HUES48 (cell line): ENCODE results near the gene POU2F1.
"Not testable (repeated sequence)": the region's sequence is repeated elsewhere in the genome, so short reads cannot be mapped to it uniquely, and the experiment has no call there.

Experiments used
- H3K27ac ChIP-seq: one replicate; pipeline ENCODE4 v1.7.0; 2013; ENCODE audit warnings: low read depth, low read length, inconsistent platforms
- H3K27me3 ChIP-seq: 2 replicates; pipeline ENCODE4 v1.6.1; 2013; ENCODE audit warnings: mild to moderate bottlenecking, low read length; ENCODE audit not compliant: control insufficient read depth, insufficient read depth
- H3K36me3 ChIP-seq: 2 replicates; pipeline ENCODE4 v1.6.1; 2013; ENCODE audit warnings: low read length; ENCODE audit not compliant: control insufficient read depth, insufficient read depth
- H3K4me1 ChIP-seq: 2 replicates; pipeline ENCODE4 v1.6.1; 2013; ENCODE audit warnings: mild to moderate bottlenecking, low read length; ENCODE audit not compliant: control insufficient read depth, insufficient read depth
- H3K4me3 ChIP-seq: 2 replicates; pipeline ENCODE4 v1.5.1; 2013; ENCODE audit warnings: mild to moderate bottlenecking, low read depth, low read length
- H3K9ac ChIP-seq: 2 replicates; pipeline ENCODE4 v1.6.1; 2013; ENCODE audit warnings: mild to moderate bottlenecking, low read depth, low read length, moderate library complexity
- H3K9me3 ChIP-seq: 2 replicates; pipeline ENCODE4 v1.6.1; 2013; ENCODE audit warnings: low read length; ENCODE audit not compliant: control insufficient read depth, insufficient read depth

Gene POU2F1

GRCh38 chr1:167233373-167233772 lies 12.7 kb downstream of the POU2F1 start:
- no peak overlapping the region for H3K9ac ChIP-seq
- H3K27ac ChIP-seq: no peak overlapping the region
- no peaks in the 10 kb centered on the region for H3K9me3 ChIP-seq
- H3K27me3 ChIP-seq: no peaks in the 10 kb centered on the region
- no peak overlapping the region for H3K4me3 ChIP-seq
- no peaks in the 10 kb centered on the region for H3K36me3 ChIP-seq
- H3K4me1 ChIP-seq: peaks cover 66% of the 10 kb centered on the region

DNA sequence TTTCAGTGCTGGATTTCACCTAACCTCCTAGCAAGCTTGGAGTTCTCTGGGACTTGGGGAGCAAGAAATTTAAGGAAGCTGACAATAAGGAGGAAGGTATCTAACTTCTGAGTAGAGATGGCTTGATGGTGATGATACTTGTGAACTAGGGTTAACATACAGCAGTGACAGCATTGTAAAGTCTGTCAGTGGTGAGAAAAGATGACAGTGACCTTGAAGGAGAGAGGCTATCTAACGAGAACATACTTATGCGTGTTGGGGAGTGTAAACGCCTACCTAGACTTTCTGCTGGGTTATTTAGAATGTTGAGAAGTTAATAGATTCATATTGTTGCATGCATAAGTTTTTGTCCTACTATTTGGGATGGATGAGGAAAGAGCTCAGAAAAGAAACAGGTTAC lies 16.3 kb downstream of the POU2F1 start:
- peaks cover 31% of the 10 kb centered on the region for H3K4me1 ChIP-seq
- no peak overlapping the region for H3K27ac ChIP-seq
- H3K27me3 ChIP-seq: no peaks in the 10 kb centered on the region
- no peak overlapping the region for H3K9ac ChIP-seq
- no peak overlapping the region for H3K4me3 ChIP-seq
- no peaks in the 10 kb centered on the region for H3K9me3 ChIP-seq
- H3K36me3 ChIP-seq: no peaks in the 10 kb centered on the region

DNA sequence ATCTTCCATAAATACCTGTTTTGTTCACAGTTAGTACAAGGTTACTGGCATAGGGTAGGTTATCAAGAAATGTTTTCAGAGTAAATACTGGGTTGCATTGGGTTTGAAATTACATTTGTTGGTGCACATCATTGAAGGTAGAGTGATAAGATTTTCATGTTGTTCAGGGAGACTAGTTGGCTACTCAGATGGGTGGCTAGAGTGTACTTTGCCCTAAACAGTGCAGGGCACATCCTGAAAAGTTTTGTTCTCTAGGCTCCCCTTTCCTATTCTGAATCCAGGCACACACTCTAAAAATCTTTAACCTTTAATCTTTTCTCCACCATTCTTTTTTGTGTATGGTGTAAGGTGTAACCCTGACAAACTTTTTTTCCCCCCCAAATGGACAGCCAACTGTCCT lies 18.0 kb downstream of the POU2F1 start:
- no peaks in the 10 kb centered on the region for H3K9me3 ChIP-seq

GRCh38 chr1:167239257-167239656 lies 18.6 kb downstream of the POU2F1 start:
- Histone ChIP-seq H3K4me1 (peaks cover 18% of the 10 kb centered on the region), H3K27ac (no peak overlapping the region), H3K9ac (no peak overlapping the region), H3K4me3 (no peak overlapping the region), H3K9me3 (no peaks in the 10 kb centered on the region), H3K36me3 (peaks cover 3% of the 10 kb centered on the region; the same call in 1 of the 2 replicates), H3K27me3 (no peaks in the 10 kb centered on the region)

More for the DNA sequence above, 18.0 kb downstream of the POU2F1 start:
- no peaks in the 10 kb centered on the region for H3K27me3 ChIP-seq
- peaks cover 23% of the 10 kb centered on the region for H3K4me1 ChIP-seq
- no peak overlapping the region for H3K4me3 ChIP-seq
- H3K9ac ChIP-seq: no peak overlapping the region
- no peaks in the 10 kb centered on the region for H3K36me3 ChIP-seq
- H3K27ac ChIP-seq: no peak overlapping the region

- Histone ChIP-seq H3K36me3 (peaks cover 7% of the 10 kb centered on the region; the same call in 1 of the 2 replicates), H3K27me3 (no peaks in the 10 kb centered on the region), H3K9me3 (no peaks in the 10 kb centered on the region), H3K4me3 (no peak overlapping the region), H3K9ac (no peak overlapping the region), H3K27ac (no peak overlapping the region), H3K4me1 (peaks cover 5% of the 10 kb centered on the region; the same call in 1 of the 2 replicates)
Measured at GRCh38 chr1:167244244-167244643, 23.6 kb downstream of the POU2F1 start.

- not testable (repeated sequence) for H3K27me3 ChIP-seq, H3K9me3 ChIP-seq, H3K27ac ChIP-seq, H3K4me1 ChIP-seq, H3K9ac ChIP-seq, H3K4me3 ChIP-seq, H3K36me3 ChIP-seq
Measured at GRCh38 chr1:167245168-167245567, 24.5 kb downstream of the POU2F1 start.

DNA sequence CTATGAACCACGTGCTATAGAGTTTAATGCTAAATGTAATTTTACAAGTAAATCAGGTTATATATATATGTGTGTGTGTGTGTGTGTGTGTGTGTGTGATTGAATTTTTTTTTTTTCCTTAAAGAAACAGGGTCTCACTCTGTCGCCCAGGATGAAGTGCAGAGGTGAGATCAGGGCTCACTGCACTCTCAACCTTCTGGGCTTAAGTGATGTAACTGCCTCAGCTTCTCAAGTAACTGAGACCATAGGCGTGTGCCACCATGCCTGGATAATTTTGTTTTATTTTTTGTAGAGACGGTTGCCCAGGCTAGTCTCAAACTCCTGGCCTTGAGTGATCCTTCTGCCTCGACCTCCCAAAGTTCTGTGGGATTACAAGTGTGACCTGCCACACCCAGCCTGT lies 26.3 kb downstream of the POU2F1 start:
- H3K27ac ChIP-seq: no peak overlapping the region
- H3K4me3 ChIP-seq: no peak overlapping the region
- H3K36me3 ChIP-seq: peaks cover 7% of the 10 kb centered on the region; the same call in 1 of the 2 replicates
- peaks cover 7% of the 10 kb centered on the region; the same call in 1 of the 2 replicates for H3K4me1 ChIP-seq
- H3K27me3 ChIP-seq: no peaks in the 10 kb centered on the region
- no peak overlapping the region for H3K9ac ChIP-seq
- no peaks in the 10 kb centered on the region for H3K9me3 ChIP-seq

- Histone ChIP-seq H3K9ac (no peak overlapping the region), H3K4me1 (peaks cover 7% of the 10 kb centered on the region; the same call in 1 of the 2 replicates), H3K27ac (no peak overlapping the region), H3K36me3 (peaks cover 7% of the 10 kb centered on the region; the same call in 1 of the 2 replicates), H3K4me3 (no peak overlapping the region), H3K9me3 (no peaks in the 10 kb centered on the region), H3K27me3 (no peaks in the 10 kb centered on the region)
Measured at GRCh38 chr1:167247754-167248153, 27.1 kb downstream of the POU2F1 start.

DNA sequence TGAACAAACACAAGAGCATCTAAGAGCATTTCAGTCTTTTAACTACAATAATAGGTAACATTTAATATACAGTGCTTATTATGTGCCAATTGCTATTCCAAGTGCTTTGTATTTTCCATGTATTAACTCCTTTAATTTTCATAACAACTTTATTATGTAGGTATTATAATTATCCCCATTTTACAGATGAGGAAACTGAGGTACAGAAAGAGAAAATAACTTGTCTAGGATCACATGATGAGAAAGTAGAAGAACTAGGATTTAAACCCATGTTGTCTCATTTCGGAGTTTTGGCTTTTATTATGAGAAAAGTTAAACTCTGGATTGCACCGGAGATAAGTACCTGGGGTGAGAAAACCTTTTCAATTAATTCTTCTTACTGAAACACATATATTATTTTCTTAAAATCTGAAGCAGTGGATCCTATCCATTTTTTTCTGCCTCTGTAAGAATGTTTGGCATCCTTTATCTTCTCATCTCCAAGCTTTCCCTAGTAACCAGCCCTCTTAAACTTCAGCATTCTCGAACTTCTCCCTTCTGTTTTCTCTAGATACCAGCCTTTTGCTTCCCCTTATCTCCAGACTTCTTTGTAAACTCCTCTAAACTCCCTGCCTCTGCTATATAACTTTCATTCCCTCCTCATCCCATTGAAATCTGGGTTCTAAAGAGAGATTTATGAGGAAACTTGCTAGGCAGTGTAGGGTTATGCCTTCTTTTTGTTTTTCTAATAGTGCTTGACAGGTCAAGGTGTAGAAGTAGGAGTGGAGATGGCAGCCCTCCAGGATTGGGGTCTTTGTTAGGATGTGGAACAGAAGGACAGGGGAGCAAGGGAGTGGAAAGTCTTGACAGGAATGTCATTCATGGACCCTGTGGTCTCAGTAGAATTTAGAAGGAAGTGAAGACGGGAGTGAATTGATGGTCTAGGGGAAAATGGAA lies 28.3 kb downstream of the POU2F1 start:
- Histone ChIP-seq H3K27ac (no peak overlapping the region), H3K27me3 (no peaks in the 10 kb centered on the region), H3K9me3 (no peaks in the 10 kb centered on the region), H3K9ac (no peak overlapping the region), H3K4me1 (peaks cover 7% of the 10 kb centered on the region; the same call in 1 of the 2 replicates), H3K4me3 (no peak overlapping the region), H3K36me3 (peaks cover 6% of the 10 kb centered on the region; the same call in 1 of the 2 replicates)

DNA sequence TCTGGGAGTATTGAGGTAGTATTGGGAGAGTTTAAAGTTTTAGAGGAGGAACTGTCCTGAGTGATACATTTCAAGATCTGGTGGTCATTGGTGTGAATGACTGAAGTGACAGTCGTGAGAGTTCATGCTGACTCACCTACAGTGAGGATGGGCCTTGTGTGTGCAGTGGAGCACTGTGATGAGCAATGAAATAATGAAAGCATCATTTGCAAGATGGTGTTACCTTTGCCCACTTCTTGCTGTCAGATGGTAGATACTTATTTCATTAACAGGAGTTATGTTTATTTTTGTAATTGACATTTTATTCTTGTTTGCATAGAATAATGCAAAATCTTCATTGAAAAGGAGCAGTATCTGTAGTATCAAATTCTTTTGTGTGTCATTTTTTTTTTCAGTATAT lies 29.0 kb downstream of the POU2F1 start:
- H3K9ac ChIP-seq: no peak overlapping the region
- H3K27me3 ChIP-seq: no peaks in the 10 kb centered on the region
- no peaks in the 10 kb centered on the region for H3K36me3 ChIP-seq
- no peak overlapping the region for H3K4me3 ChIP-seq
- peaks cover 11% of the 10 kb centered on the region; the same call in 1 of the 2 replicates for H3K4me1 ChIP-seq
- H3K27ac ChIP-seq: no peak overlapping the region
- H3K9me3 ChIP-seq: no peaks in the 10 kb centered on the region

GRCh38 chr1:167250482-167250881 lies 29.8 kb downstream of the POU2F1 start:
- Histone ChIP-seq H3K36me3 (no peaks in the 10 kb centered on the region), H3K4me3 (no peak overlapping the region), H3K9ac (no peak overlapping the region), H3K9me3 (no peaks in the 10 kb centered on the region), H3K27me3 (no peaks in the 10 kb centered on the region), H3K4me1 (peaks cover 19% of the 10 kb centered on the region; the same call in 1 of the 2 replicates), H3K27ac (no peak overlapping the region)
